ENCODE data around the gene C20orf204.
A peak's percentile ranks its signal among the peaks of the same experiment; 100 is the strongest.

Gene C20orf204

GRCh38 chr20:64035933-64036345, at the start of gene C20orf204:
TSS of gene C20orf204 (plus strand) at chr20:64036182. CDS start at chr20:64036324, 142 bp downstream.
- DNase-seq: no peak

- DNase-seq: no peak
Measured at GRCh38 chr20:64000906-64001305, 35.1 kb upstream of the C20orf204 start.

GRCh38 chr20:64001607-64002011, 34.4 kb upstream of the C20orf204 start:
- DNase-seq: no peak

- no peak for DNase-seq
Measured at GRCh38 chr20:64003960-64004725, 31.8 kb upstream of the C20orf204 start.

- DNase-seq: no peak
Measured at GRCh38 chr20:64005394-64005793, 30.6 kb upstream of the C20orf204 start.

- no peak for DNase-seq
Measured at GRCh38 chr20:64006490-64006889, 29.5 kb upstream of the C20orf204 start.

GRCh38 chr20:64006902-64007301, 29.1 kb upstream of the C20orf204 start:
- DNase-seq: no peak

GRCh38 chr20:64009811-64010387, 26.1 kb upstream of the C20orf204 start:
- no peak for DNase-seq

- no peak for DNase-seq
Measured at GRCh38 chr20:64010711-64011237, 25.2 kb upstream of the C20orf204 start.

- no peak for DNase-seq
Measured at GRCh38 chr20:64011366-64011779, 24.6 kb upstream of the C20orf204 start.

GRCh38 chr20:64012385-64013154, 23.4 kb upstream of the C20orf204 start:
- DNase-seq: peak; percentile 49

- no peak for DNase-seq
Measured at GRCh38 chr20:64015635-64016034, 20.3 kb upstream of the C20orf204 start.

- no peak for DNase-seq
Measured at GRCh38 chr20:64021124-64021975, 14.6 kb upstream of the C20orf204 start.

GRCh38 chr20:64022671-64023360, 13.2 kb upstream of the C20orf204 start:
- no peak for DNase-seq

- no peak for DNase-seq
Measured at GRCh38 chr20:64023361-64024140, 12.4 kb upstream of the C20orf204 start.

- no peak for DNase-seq
Measured at GRCh38 chr20:64024141-64024990, 11.6 kb upstream of the C20orf204 start.

GRCh38 chr20:64025101-64025825, 10.7 kb upstream of the C20orf204 start:
- DNase-seq: no peak

GRCh38 chr20:64025826-64026412, 10.1 kb upstream of the C20orf204 start:
- no peak for DNase-seq
